ENCODE results near the gene ZNF329. TPM values are rescaled to one million over a fixed set of nuclear protein-coding genes. Genes with fewer than 3 reads are reported as not detected.

The ZNF329 gene
- total and polyA plus RNA-seq, 9 of the 15 experiments (the other 6 are each of a cell fraction or from before 2014, with no cell fraction given) = 0.21 to 3.6 (median 2.2) TPM

DNA sequence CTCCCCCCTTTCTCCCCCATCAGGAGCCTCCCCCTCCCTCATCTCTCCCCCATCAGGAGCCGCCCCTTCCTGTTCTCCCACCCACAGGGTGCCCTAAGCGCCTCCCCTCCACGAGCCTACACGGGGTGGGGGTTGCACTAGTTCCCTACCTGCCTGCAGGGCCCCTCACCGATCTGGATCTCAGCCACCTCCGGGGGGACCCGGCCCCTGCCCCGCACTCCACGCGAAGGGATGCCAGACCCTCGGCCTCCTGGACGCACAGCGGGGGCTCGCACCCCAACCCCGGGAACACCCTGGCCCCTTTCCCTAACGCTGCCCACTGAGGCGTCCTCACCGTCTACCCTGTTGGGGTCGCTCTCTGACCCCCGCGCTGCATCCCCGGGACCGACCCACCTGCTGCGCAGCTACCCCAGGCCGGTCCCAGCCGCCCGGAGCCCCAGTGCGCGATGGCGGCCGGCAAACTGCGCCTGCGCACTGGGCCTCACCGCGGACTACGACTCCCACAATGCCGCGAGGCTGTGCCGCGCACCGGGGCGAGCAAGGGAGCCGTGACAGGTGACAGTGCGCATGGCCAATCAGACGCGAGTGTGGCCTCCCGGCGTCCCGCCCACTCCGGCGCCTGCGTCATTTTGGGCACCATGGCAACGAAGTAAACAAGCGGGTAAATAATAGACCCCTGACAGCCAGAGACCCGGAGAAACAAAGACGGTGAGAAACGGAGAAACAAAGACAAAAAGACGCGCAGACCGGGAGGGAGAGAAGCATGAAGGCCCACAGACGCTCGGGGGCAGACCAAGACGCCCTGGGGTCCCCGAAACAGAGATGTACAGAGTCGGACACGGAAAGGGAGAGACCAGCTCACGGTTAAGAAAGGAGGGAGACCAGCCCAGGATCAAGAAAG is 52.6 kb downstream of the ZNF329 start, which contains the start of gene ZSCAN18 (continued):
- no peak for TF ChIP-seq CHD7 (IDR thresholded peaks at IDR 0.05; ENCODE audit: low read depth, low read length)
- TF ChIP-seq NR2C1 (IDR thresholded peaks at IDR 0.05) = no peak
- no peak for TF ChIP-seq NR2C1 (tag; IDR thresholded peaks at IDR 0.05)
- no peak for TF ChIP-seq CBX5 (IDR thresholded peaks at IDR 0.05; ENCODE audit: borderline replicate concordance, low read depth)
- TF ChIP-seq, protein P1, sequence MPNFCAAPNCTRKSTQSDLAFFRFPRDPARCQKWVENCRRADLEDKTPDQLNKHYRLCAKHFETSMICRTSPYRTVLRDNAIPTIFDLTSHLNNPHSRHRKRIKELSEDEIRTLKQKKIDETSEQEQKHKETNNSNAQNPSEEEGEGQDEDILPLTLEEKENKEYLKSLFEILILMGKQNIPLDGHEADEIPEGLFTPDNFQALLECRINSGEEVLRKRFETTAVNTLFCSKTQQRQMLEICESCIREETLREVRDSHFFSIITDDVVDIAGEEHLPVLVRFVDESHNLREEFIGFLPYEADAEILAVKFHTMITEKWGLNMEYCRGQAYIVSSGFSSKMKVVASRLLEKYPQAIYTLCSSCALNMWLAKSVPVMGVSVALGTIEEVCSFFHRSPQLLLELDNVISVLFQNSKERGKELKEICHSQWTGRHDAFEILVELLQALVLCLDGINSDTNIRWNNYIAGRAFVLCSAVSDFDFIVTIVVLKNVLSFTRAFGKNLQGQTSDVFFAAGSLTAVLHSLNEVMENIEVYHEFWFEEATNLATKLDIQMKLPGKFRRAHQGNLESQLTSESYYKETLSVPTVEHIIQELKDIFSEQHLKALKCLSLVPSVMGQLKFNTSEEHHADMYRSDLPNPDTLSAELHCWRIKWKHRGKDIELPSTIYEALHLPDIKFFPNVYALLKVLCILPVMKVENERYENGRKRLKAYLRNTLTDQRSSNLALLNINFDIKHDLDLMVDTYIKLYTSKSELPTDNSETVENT (CRISPR knock-in tag; IDR thresholded peaks at IDR 0.05) = no peak
- no peak for TF ChIP-seq ZC3H8 (IDR thresholded peaks at IDR 0.05)
- no peak for TF ChIP-seq POLR2AphosphoS2 (IDR thresholded peaks at IDR 0.05; ENCODE audit: low read length)
- no peak for TF ChIP-seq NFE2 (IDR thresholded peaks at IDR 0.05; ENCODE audit: low read depth)
- no peak for TF ChIP-seq BDP1 (IDR thresholded peaks at IDR 0.05; ENCODE audit: insufficient read depth, insufficient read length)
- no peak for TF ChIP-seq FUS (optimal IDR thresholded peaks at IDR 0.05; ENCODE audit: low read depth, low read length)
- TF ChIP-seq ZBTB34 (CRISPR knock-in tag; IDR thresholded peaks at IDR 0.05) = no peak
- no peak for TF ChIP-seq DLX4 (CRISPR knock-in tag; IDR thresholded peaks at IDR 0.05)
- TF ChIP-seq ZNF668 (CRISPR knock-in tag; IDR thresholded peaks at IDR 0.05) = no peak

Measured in K562 (cell line).